Large intestine (tissue), 3 donors: Measurements from ENCODE around the gene NT5C2. TPM values are rescaled to one million over a fixed set of nuclear protein-coding genes. Genes with fewer than 3 reads are reported as not detected.
"Not testable (repeated sequence)": the region's sequence is repeated elsewhere in the genome, so short reads cannot be mapped to it uniquely, and the experiment has no call there.

ENCODE experiments used
- DNase-seq, 2 donors: peaks; one replicate each; pipeline versions ENCODE4 v3.0.0 to v3.0.0-alpha.2; 2013
- H3K27ac ChIP-seq: one replicate; pipeline ENCODE4 v1.5.1; 2013; ENCODE audit warnings: low read length
- H3K27me3 ChIP-seq: 2 replicates; pipeline ENCODE4 v1.6.1; 2013; ENCODE audit warnings: low read length; ENCODE audit not compliant: control insufficient read depth, insufficient read depth
- H3K36me3 ChIP-seq: 2 replicates; pipeline ENCODE4 v1.6.1; 2013; ENCODE audit warnings: low read length; ENCODE audit not compliant: control insufficient read depth, insufficient read depth
- H3K4me1 ChIP-seq: one replicate; pipeline ENCODE4 v1.6.1; 2013; ENCODE audit warnings: low read length; ENCODE audit not compliant: control insufficient read depth, insufficient read depth
- H3K4me3 ChIP-seq: one replicate; pipeline ENCODE4 v1.5.1; 2013; ENCODE audit warnings: low read length
- H3K9me3 ChIP-seq: one replicate; pipeline ENCODE4 v1.6.1; 2013; ENCODE audit warnings: mild to moderate bottlenecking, low read depth, low read length, moderate library complexity; ENCODE audit not compliant: control insufficient read depth
- WGBS: methylation state at CpG from one replicate; pipeline ENCODE4 v1.1.5; 2013; ENCODE audit warnings: low lambda C conversion rate; ENCODE audit not compliant: insufficient coverage; 5-methylcytosine and 5-hydroxymethylcytosine counted together
- polyA plus RNA-seq: library from polyadenylated mRNA; unstranded; fragments of 120-200 nt; gene quantifications from one replicate; pipeline ENCODE4 v1.2.1, GENCODE V29; 2013

NT5C2 gene
- polyA plus RNA-seq, 1 donor = 63.9 TPM

- not testable (repeated sequence) for H3K36me3 ChIP-seq, DNase-seq, H3K9me3 ChIP-seq, H3K4me1 ChIP-seq, H3K4me3 ChIP-seq, H3K27me3 ChIP-seq
- H3K27ac ChIP-seq = peak overlapping the region; percentile 94
- 0% methylated on average over 1 of the region's 7 CpGs for WGBS
Measured at GRCh38 chr10:103191198-103191597, 1.9 kb downstream of the NT5C2 start.

- 79% methylated on average over 4 of the region's 6 CpGs for WGBS
- Histone ChIP-seq H3K9me3 (no peaks in the 10 kb centered on the region), H3K27ac (no peak overlapping the region), H3K4me1 (no peaks in the 10 kb centered on the region), H3K4me3 (no peak overlapping the region), H3K27me3 (no peaks in the 10 kb centered on the region), H3K36me3 (peaks cover 5% of the 10 kb centered on the region)
- no peak for DNase-seq
Measured at GRCh38 chr10:103188853-103189252, 4.2 kb downstream of the NT5C2 start.

DNA sequence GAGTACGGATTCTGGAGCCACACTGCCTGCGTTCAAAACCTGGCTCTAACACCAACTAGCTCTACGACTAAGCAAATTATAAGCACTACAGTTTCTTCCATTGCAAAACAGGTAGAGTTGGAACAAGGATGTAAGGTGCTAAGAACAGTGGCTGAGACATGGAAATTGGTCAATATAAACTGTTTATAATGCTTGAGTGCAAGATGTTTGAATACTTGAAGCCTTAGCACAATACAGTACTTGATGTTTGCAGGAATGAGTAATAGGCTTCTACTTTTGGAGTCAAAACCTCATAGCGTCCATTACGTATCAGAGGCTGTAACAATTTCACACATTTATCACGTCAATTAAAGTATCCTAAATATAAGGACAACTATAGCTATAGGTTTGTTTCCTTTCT lies 6.9 kb downstream of the NT5C2 start:
- H3K27me3 ChIP-seq = no peaks in the 10 kb centered on the region
- H3K4me1 ChIP-seq = no peaks in the 10 kb centered on the region
- H3K27ac ChIP-seq = no peak overlapping the region
- peaks cover 5% of the 10 kb centered on the region for H3K36me3 ChIP-seq
- no peak for DNase-seq
- no peaks in the 10 kb centered on the region for H3K9me3 ChIP-seq
- no CpG with 5 or more reads among the region's 6 CpGs for WGBS
- H3K4me3 ChIP-seq = no peak overlapping the region

- no peaks in the 10 kb centered on the region for H3K4me1 ChIP-seq
- H3K27ac ChIP-seq = no peak overlapping the region
- no peak overlapping the region for H3K4me3 ChIP-seq
Measured at GRCh38 chr10:103184615-103185014, 8.5 kb downstream of the NT5C2 start.

GRCh38 chr10:103183991-103184451 lies 9.1 kb downstream of the NT5C2 start:
- H3K27ac ChIP-seq, H3K27me3 ChIP-seq, H3K4me3 ChIP-seq, H3K4me1 ChIP-seq, DNase-seq, H3K9me3 ChIP-seq: not testable (repeated sequence)
- WGBS = 20% methylated on average over 1 of the region's 12 CpGs
- H3K36me3 ChIP-seq = peaks cover 10% of the 10 kb centered on the region

More at GRCh38 chr10:103184615-103185014, 8.5 kb downstream of the NT5C2 start:
- H3K36me3 ChIP-seq = peaks cover 8% of the 10 kb centered on the region
- no CpG with 5 or more reads among the region's 3 CpGs for WGBS
- no peaks in the 10 kb centered on the region for H3K27me3 ChIP-seq
- no peaks in the 10 kb centered on the region for H3K9me3 ChIP-seq
- DNase-seq = no peak

GRCh38 chr10:103181244-103181643 lies 11.8 kb downstream of the NT5C2 start:
- Histone ChIP-seq H3K4me1 (no peaks in the 10 kb centered on the region), H3K27ac (no peak overlapping the region), H3K27me3 (no peaks in the 10 kb centered on the region), H3K36me3 (peaks cover 15% of the 10 kb centered on the region), H3K9me3 (no peaks in the 10 kb centered on the region), H3K4me3 (no peak overlapping the region)
- WGBS = no CpG with 5 or more reads among the region's 4 CpGs
- peak in 1 of 2 donors; percentile 17 for DNase-seq

GRCh38 chr10:103180491-103180890 lies 12.6 kb downstream of the NT5C2 start:
- DNase-seq = no peak
- Histone ChIP-seq H3K27ac (no peak overlapping the region), H3K4me1 (no peaks in the 10 kb centered on the region), H3K9me3 (no peaks in the 10 kb centered on the region), H3K27me3 (no peaks in the 10 kb centered on the region), H3K4me3 (no peak overlapping the region), H3K36me3 (peaks cover 17% of the 10 kb centered on the region)
- no CpG with 5 or more reads among the region's 4 CpGs for WGBS

DNA sequence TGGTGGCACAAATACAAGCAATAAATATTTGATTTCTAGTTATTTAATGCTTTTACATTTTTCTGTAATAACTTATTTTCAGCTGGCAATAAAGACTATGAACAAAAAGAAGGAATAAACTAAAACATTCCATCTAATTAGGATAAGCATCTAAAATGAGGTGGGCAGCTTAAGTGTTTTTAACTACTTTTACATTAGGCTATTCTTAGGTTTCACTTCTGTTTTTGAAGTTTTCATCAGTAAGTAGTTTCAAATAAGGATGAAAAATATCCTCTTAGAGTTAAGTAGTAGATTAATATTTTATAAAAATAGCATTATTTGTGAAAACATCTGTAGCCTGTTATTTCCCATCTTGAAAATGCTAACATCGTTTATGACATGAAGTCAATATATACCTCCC lies 15.9 kb downstream of the NT5C2 start:
- Histone ChIP-seq H3K9me3 (no peaks in the 10 kb centered on the region), H3K4me3 (no peak overlapping the region), H3K27ac (no peak overlapping the region), H3K27me3 (no peaks in the 10 kb centered on the region), H3K4me1 (no peaks in the 10 kb centered on the region), H3K36me3 (peaks cover 35% of the 10 kb centered on the region)
- DNase-seq = no peak
- WGBS = 67% methylated on average over 1 of the region's 1 CpG

DNA sequence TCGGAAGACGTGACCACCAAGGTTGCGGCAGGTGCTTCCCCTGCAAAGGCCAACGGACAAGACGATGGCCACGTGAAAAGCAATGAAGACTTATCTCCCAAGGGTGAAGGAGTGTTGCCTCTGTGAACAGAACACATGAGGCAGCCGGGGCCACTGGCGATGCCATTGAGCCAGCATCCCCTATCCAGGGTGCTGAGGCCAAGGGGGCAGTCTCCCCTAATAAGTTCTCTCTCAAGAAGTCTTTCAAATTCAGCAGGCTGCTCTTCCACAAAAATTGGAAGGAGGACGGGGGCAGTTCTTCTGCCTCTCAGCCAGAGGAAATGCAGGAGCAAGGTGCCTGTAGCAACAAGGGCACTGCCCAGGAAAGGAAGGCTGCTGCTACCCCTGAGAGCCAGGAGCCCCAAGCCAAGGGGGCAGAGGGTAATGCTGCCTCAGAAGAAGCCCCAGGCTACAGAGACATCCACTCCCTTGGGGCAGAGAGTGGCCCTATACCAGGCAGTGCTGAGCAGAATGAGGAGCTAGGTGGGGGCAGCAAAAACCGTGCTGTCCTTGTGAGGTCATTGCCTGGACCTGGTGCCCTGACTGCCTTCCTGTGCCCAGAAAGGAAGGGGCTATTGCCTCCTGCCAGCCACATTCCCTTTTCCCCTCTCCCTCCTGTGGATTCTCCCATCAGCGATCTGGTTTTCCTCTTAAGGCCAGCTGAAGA lies 17.3 kb downstream of the NT5C2 start:
- WGBS = no CpG with 5 or more reads among the region's 11 CpGs
- Histone ChIP-seq H3K27ac (no peak overlapping the region), H3K9me3 (no peaks in the 10 kb centered on the region), H3K36me3 (peaks cover 42% of the 10 kb centered on the region), H3K4me1 (no peaks in the 10 kb centered on the region), H3K27me3 (no peaks in the 10 kb centered on the region), H3K4me3 (no peak overlapping the region)
- DNase-seq = no peak

DNA sequence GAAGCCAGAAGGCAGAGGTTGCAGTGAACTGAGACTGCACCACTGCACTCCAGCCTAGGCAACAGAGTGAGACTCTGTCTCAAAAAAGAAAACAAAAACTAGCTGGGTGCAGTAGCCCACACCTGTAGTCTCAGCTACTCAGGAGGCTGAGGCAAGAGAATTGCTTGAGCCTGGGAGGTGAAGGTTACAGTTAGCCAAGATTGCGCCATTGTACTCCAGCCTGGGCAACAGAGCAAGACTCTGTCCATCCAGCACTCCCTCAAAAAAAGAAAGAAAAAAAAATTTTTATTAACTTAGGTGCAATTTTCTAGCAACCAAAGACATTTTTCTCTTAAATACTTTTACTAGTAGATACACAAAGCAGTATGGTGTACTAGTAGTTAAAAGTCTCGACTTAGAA lies 18.7 kb downstream of the NT5C2 start:
- H3K27me3 ChIP-seq, H3K4me1 ChIP-seq, H3K9me3 ChIP-seq, H3K4me3 ChIP-seq, DNase-seq, H3K27ac ChIP-seq: not testable (repeated sequence)
- peaks cover 47% of the 10 kb centered on the region for H3K36me3 ChIP-seq
- 100% methylated on average over 1 of the region's 2 CpGs for WGBS

GRCh38 chr10:103171278-103171677 lies 21.8 kb downstream of the NT5C2 start:
- Histone ChIP-seq H3K4me3 (no peak overlapping the region), H3K27me3 (no peaks in the 10 kb centered on the region), H3K9me3 (no peaks in the 10 kb centered on the region), H3K4me1 (no peaks in the 10 kb centered on the region), H3K27ac (no peak overlapping the region), H3K36me3 (peaks cover 47% of the 10 kb centered on the region)
- DNase-seq = no peak
- WGBS = no CpG with 5 or more reads among the region's 1 CpG
